Erythroblast (primary cell): ENCODE data around the gene EIF4G3.

Source experiments
- DNase-seq, 2 experiments: peaks; one replicate each; lab custom pipeline; 2025; lab: John Stamatoyannopoulos, UW
- GATA1 ChIP-seq: IDR thresholded peaks from 2 replicates; pipeline ENCODE4 v1.6.1; 2011; ENCODE audit warnings: low read depth, mild to moderate bottlenecking, control low read depth, low read length, moderate library complexity
- POLR2A ChIP-seq: IDR thresholded peaks from 2 replicates; pipeline ENCODE4 v1.6.1; 2011; ENCODE audit warnings: mild to moderate bottlenecking, low read length

Gene EIF4G3

GRCh38 chr1:21005466-21006239 is 171.0 kb downstream of the EIF4G3 start:
- TF ChIP-seq GATA1 (no peak), POLR2A (no peak)
- peak in 1 of 2 experiments; percentile 11 for DNase-seq

DNA sequence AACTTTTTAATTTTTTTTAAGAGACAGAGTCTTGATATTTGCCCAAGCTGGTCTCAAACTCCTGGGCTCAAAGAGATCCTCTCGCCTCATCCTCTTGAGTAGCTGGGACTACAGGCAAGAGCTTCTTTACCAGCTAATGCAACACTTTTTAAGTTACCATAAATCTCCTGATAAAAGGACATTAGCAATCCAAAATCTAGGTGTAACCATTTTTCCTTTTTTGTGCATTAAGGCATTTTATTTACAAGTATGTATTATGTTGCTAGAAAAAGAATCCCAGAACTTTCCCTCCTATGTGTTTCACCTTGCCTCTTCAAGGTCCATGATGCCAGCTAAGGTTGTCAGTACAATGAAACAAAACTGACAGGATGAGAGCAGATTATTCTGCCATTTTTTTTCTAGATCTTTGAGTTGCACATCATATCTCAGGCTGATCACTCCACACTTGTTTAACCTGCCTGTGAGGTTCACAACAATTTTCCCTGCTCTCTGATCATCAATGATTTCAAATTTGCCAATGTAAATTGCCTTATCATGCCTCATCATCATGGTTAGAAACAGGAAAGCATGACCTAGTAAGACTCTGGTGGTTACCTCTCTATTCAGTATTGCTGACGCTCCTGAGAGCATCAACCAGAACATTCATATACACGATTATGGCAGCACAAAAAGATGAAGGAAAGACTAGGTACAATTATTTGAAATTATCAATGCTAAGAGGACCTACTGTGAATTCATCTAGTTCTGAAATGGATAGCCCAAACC is 173.2 kb downstream of the EIF4G3 start:
- TF ChIP-seq POLR2A (no peak), GATA1 (no peak)
- DNase-seq, result no peak

DNA sequence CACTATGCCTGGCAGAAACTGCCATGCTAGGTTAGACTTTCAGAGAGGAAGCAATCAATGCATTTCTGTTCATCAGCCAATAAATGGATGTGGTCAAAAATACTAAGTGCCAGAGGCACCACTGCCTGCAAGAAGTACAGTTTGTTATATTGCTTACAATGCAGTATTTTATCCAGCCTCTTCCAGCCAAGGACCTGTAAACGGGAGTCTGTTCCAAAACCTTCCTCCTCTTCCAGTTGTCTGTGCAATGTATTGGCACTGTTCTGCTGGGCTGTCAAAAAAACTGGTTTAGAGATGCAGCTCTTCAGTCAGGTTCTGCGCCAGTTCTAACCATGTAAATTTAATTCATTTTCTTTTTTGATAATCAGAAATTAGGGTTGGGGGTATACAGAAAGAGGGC is 175.7 kb downstream of the EIF4G3 start:
- no peak for DNase-seq
- TF ChIP-seq GATA1 (no peak), POLR2A (no peak)

DNA sequence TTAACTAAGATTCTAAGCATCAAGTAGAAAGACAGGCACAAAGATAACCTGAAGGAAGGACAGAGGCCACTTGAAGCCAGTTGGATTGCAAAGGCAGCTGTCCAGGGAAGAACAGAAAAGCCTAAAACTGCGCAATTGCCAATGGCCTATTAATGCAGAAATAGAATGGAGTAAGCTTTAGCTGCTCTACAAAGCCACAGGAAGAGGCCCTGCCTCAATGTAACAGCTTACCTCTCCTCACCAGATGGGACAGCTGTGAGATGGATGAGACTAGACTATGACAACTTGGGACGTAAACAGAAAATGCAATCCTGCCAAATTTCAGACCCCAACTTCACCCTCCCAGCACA is 176.5 kb downstream of the EIF4G3 start:
- no peak for DNase-seq
- TF ChIP-seq POLR2A (no peak), GATA1 (no peak)

- TF ChIP-seq POLR2A, result no peak
- no peak for TF ChIP-seq GATA1
- DNase-seq, result no peak
Measured at GRCh38 chr1:20999525-21000244, 177.0 kb downstream of the EIF4G3 start.

- TF ChIP-seq GATA1, result no peak
- no peak for TF ChIP-seq POLR2A
- DNase-seq, result no peak
Measured at GRCh38 chr1:20998826-20999225, 177.9 kb downstream of the EIF4G3 start.

DNA sequence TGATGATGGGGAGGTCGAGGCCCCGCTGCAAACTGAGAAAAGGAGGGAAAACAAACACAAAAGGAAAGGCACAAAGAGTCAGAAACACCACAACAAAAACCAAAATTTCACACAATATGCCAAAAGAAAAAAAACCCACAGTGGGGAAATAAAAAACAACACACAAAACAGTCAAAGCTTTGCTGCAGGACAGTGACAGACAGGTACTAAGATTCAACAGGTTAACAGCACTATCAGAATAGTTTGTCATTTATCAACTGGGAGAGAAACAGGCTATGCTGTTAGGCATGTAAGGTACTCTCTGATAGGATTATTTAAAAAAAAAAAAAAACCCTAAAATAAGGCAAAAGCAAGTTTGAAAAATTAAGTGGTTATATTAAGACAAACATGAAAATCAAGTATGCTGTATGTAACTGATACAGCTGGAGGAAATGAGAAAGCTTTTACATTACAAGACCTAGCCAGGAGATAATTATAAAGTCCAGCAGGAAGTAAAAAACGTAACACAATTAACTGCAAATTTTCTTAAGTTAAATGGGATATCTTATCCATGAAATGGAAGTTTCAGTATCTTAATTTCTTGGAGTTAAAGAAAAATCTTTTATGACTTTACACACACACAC is 179.0 kb downstream of the EIF4G3 start:
- TF ChIP-seq GATA1, result no peak
- DNase-seq, result no peak

DNA sequence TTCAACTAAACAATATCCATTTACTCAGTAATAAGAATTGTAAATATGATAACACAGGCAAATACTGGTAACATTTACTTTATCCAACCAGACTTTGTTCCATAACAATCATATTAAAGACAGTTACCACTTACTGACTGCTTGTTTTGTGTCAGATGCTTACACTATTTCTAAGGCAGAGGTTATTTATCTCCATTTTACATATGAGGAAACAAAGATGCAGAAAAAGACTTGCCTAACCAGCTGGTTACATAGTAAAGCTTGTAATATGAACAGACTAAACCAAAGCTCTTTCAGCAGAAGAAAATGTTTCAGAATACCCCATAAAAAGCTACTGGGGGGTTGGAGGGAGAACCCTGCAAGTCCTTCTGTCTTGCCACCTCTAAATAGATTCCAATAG is 180.1 kb downstream of the EIF4G3 start:
- DNase-seq, result no peak
- TF ChIP-seq GATA1, result no peak
- no peak for TF ChIP-seq POLR2A

DNA sequence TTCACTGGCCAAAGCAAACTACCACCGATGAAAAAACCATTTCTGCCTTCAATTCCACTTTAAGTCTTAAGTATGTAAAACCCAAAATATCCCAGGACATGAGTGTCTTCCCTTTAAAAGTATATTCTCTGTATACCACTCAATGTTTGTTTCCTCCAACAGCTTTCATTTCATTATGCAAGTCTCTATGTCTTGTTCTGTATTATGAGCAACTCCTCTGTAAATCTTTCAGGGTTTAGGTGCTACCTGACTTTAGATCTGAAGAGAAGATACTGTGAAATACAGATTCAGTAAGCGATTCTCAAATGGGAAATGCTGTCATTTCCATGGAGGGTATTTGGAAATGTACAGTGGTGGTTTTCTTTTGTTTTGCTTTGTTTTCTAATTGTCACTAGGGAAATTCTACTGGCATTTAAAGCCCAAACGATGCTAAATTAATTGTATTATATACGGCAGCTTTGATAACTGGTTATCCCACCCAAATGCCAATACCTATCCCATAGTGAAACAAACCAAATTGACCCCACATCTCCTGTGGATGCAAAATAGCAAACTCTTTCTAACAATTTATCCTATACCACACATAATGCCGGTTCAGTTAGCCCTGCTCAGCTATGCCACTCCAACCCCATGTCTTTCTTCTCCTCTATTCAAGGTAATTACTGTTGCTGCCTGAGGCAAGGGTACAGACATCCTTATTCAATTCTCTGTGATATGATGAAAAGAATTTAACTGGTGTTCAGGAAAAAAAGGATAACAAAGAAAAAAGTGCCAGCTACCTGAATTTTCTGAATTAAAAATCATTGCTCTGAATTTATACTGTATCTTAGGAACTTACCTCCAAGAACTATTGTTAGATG is 182.8 kb downstream of the EIF4G3 start:
- DNase-seq, result no peak
- TF ChIP-seq GATA1 (no peak), POLR2A (no peak)

GRCh38 chr1:20992322-20993056 is 184.2 kb downstream of the EIF4G3 start:
- DNase-seq, result no peak

DNA sequence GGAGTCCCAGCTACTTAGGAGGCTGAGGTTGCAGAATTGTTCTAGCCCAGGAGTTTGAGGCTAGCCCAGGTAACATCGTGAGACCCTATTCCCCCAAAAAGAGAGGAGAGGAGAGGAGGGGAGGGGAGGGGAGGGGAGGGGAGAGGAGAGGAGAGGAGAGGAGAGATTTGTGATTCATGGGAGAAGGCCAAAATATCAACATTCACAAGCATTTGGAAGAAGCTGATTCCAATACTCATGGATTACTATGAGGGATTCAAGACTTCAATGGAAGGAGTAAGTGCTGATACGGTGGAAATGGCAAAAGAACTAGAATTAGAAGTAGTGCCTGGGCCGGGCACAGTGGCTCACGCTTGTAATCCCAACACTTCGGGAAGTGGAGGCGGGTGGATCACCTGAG is 187.8 kb downstream of the EIF4G3 start:
- DNase-seq, result no peak
- no peak for TF ChIP-seq GATA1
- no peak for TF ChIP-seq POLR2A

More at GRCh38 chr1:20992322-20993056, 184.2 kb downstream of the EIF4G3 start:
- TF ChIP-seq POLR2A, result no peak
- no peak for TF ChIP-seq GATA1

- DNase-seq, result peak in 1 of 2 experiments; percentile 11
- TF ChIP-seq GATA1, result no peak
- TF ChIP-seq POLR2A, result no peak
Measured at GRCh38 chr1:20987831-20988825, 188.6 kb downstream of the EIF4G3 start.
